Embryonic facial prominence (tissue), 1 donor: ENCODE data around the gene DPYSL4.
"Not testable (repeated sequence)": the region's sequence is repeated elsewhere in the genome, so short reads cannot be mapped to it uniquely, and the experiment has no call there.

ENCODE experiments used
- DNase-seq: peaks from one replicate; pipeline ENCODE4 v3.0.0-alpha.2; 2016; ENCODE audit errors: extremely low spot score

DPYSL4 gene

GRCh38 chr10:132149917-132150316, 36.8 kb upstream of the DPYSL4 start:
- DNase-seq: no peak

GRCh38 chr10:132150777-132151176, 36.0 kb upstream of the DPYSL4 start:
- DNase-seq: no peak

GRCh38 chr10:132151286-132151950, 35.3 kb upstream of the DPYSL4 start:
- no peak for DNase-seq

- DNase-seq: no peak
These were observed 34.7 kb upstream of the DPYSL4 start for GRCh38 chr10:132151951-132152505.

- DNase-seq: no peak
These were observed 33.7 kb upstream of the DPYSL4 start for GRCh38 chr10:132152896-132153580.

- no peak for DNase-seq
These were observed 33.0 kb upstream of the DPYSL4 start for GRCh38 chr10:132153616-132154217.

- DNase-seq: no peak
These were observed 32.3 kb upstream of the DPYSL4 start for GRCh38 chr10:132154440-132154839.

- DNase-seq: no peak
These were observed 31.8 kb upstream of the DPYSL4 start for GRCh38 chr10:132154931-132155330.

GRCh38 chr10:132155723-132156381, 30.9 kb upstream of the DPYSL4 start:
- DNase-seq: no peak

GRCh38 chr10:132156382-132156781, 30.4 kb upstream of the DPYSL4 start:
- no peak for DNase-seq

- DNase-seq: no peak
These were observed 29.6 kb upstream of the DPYSL4 start for GRCh38 chr10:132157101-132157500.

- no peak for DNase-seq
These were observed 28.5 kb upstream of the DPYSL4 start for GRCh38 chr10:132158122-132158741.

GRCh38 chr10:132158823-132159222, 27.9 kb upstream of the DPYSL4 start:
- DNase-seq: no peak

- not testable (repeated sequence) for DNase-seq
These were observed 27.2 kb upstream of the DPYSL4 start for GRCh38 chr10:132159302-132160230.

- DNase-seq: not testable (repeated sequence)
These were observed 26.5 kb upstream of the DPYSL4 start for GRCh38 chr10:132160231-132160630.

- DNase-seq: not testable (repeated sequence)
These were observed 25.7 kb upstream of the DPYSL4 start for GRCh38 chr10:132160834-132161622.

GRCh38 chr10:132162021-132162531, 24.7 kb upstream of the DPYSL4 start:
- no peak for DNase-seq

GRCh38 chr10:132162590-132163277, 24.0 kb upstream of the DPYSL4 start:
- DNase-seq: no peak

- no peak for DNase-seq
These were observed 23.4 kb upstream of the DPYSL4 start for GRCh38 chr10:132163278-132163765.
